Endothelial cell of umbilical vein (primary cell): ENCODE measurements around the gene WDR13. TPM values are rescaled to one million over a fixed set of nuclear protein-coding genes. Genes with fewer than 3 reads are reported as not detected.

Experiments used
- BruUV-seq: library from RNA; stranded (reverse); fragments of 400-500 nt; replicated peaks from 2 replicates; lab custom pipeline; 2021; lab: Mats Ljungman, UMichigan
- CTCF ChIA-PET: fragments of 300-600, 350-600 bp; sonication (Branson Sonifier 250); formaldehyde crosslinking; loops from one replicate; lab custom pipeline; 2021; ENCODE audit warnings: antibody characterized with exemption, inconsistent platforms; lab: Charles Lee
- POLR2A ChIA-PET: fragments of 300-600, 350-600 bp; sonication (Branson Sonifier 250); formaldehyde crosslinking; loops from one replicate; lab custom pipeline; 2021; ENCODE audit warnings: antibody characterized with exemption, inconsistent platforms; lab: Charles Lee
- DNase-seq: peaks from one replicate; pipeline ENCODE4 v3.0.0-alpha.2; 2011; ENCODE audit warnings: low read depth, low spot score
- FAIRE-seq: peaks from 2 replicates; lab custom pipeline; 2011; peaks lifted over from hg19 to GRCh38; lab: Jason Lieb, UNC
- H2AFZ ChIP-seq: 2 replicates; pipeline ENCODE4 v1.6.0; 2012; ENCODE audit warnings: low read depth, low read length, control low read depth, inconsistent platforms
- H3K27ac ChIP-seq: 2 replicates; pipeline ENCODE4 v1.5.1; 2011; ENCODE audit warnings: low read depth, mild to moderate bottlenecking, control low read depth, low read length, moderate library complexity; ENCODE audit not compliant: insufficient read depth
- H3K27me3 ChIP-seq, 2 experiments: 2 replicates each; pipeline versions ENCODE4 v1.6.0 to v1.6.1; 2011; ENCODE audit warnings: low read length in 2 of 2, mixed read lengths in 1 of 2; ENCODE audit not compliant: control insufficient read depth in 2 of 2, insufficient read depth in 2 of 2
- H3K36me3 ChIP-seq, 2 experiments: 2 replicates in 1 of 2; 3 replicates in 1 of 2; pipeline ENCODE4 v1.5.1; 2011; ENCODE audit warnings: low read length in 2 of 2, mild to moderate bottlenecking in 1 of 2, moderate library complexity in 1 of 2; ENCODE audit not compliant: control insufficient read depth in 2 of 2, insufficient read depth in 2 of 2; ENCODE audit errors: extremely low read depth in 1 of 2
- H3K4me1 ChIP-seq: 3 replicates; pipeline ENCODE4 v1.5.1; 2011; ENCODE audit warnings: mild to moderate bottlenecking, low read length; ENCODE audit not compliant: control insufficient read depth, insufficient read depth; ENCODE audit errors: extremely low read depth
- H3K4me2 ChIP-seq: 2 replicates; pipeline ENCODE4 v1.6.1; 2011; ENCODE audit warnings: low read length, control low read depth, mixed read lengths; ENCODE audit not compliant: insufficient read depth
- H3K4me3 ChIP-seq, 3 experiments: fragments of 200-600 bp in 1 of 3; sonication (generic), shearing (Covaris generic) in 1 of 3; replicated peaks in 1 of 3; 2 replicates each; pipeline ENCODE4 v1.5.1; 2011 to 2016; ENCODE audit warnings: control low read depth in 3 of 3, low read length in 3 of 3, mild to moderate bottlenecking in 2 of 3, inconsistent platforms in 1 of 3, low read depth in 1 of 3, moderate library complexity in 1 of 3; ENCODE audit not compliant: insufficient read depth in 1 of 3
- H3K79me2 ChIP-seq: 2 replicates; pipeline ENCODE4 v1.6.0; 2012; ENCODE audit warnings: low read length, inconsistent platforms; ENCODE audit not compliant: control insufficient read depth, insufficient read depth
- H3K9ac ChIP-seq: replicated peaks from 2 replicates; pipeline ENCODE3; 2011; ENCODE audit warnings: low read length, control low read depth; ENCODE audit not compliant: insufficient read depth; ENCODE audit errors: extremely low read depth
- H3K9me1 ChIP-seq: replicated peaks from 3 replicates; pipeline ENCODE4 v1.6.0; 2011; ENCODE audit warnings: mild to moderate bottlenecking, low read length; ENCODE audit not compliant: control insufficient read depth, insufficient read depth; ENCODE audit errors: extremely low read depth
- H3K9me3 ChIP-seq: replicated peaks from 2 replicates; pipeline ENCODE4 v1.5.1; 2012; ENCODE audit warnings: low read length, inconsistent platforms; ENCODE audit not compliant: control insufficient read depth, insufficient read depth
- H4K20me1 ChIP-seq: replicated peaks from 2 replicates; pipeline ENCODE3; 2011; ENCODE audit warnings: mild to moderate bottlenecking, low read length; ENCODE audit not compliant: control insufficient read depth, insufficient read depth; ENCODE audit errors: extremely low read depth
- CTCF ChIP-seq, 2 donors: IDR thresholded peaks; 1 replicate in 1 of 2; 2 replicates in 1 of 2; pipeline ENCODE4 v1.5.1; 2011; ENCODE audit warnings: low read length in 2 of 2, mild to moderate bottlenecking in 2 of 2, moderate library complexity in 2 of 2, control low read depth in 1 of 2, inconsistent platforms in 1 of 2, low read depth in 1 of 2; ENCODE audit not compliant: insufficient read depth in 1 of 2; ENCODE audit errors: extremely low read depth in 1 of 2
- FOS ChIP-seq: IDR thresholded peaks from 2 replicates; pipeline ENCODE4 v1.6.1; 2011; ENCODE audit warnings: mild to moderate bottlenecking, low read length, moderate library complexity, borderline replicate concordance; ENCODE audit not compliant: insufficient read depth
- GATA2 ChIP-seq: IDR thresholded peaks from 2 replicates; pipeline ENCODE4 v1.7.0; 2011; ENCODE audit warnings: low read depth, mild to moderate bottlenecking, moderate library complexity, mixed read lengths, low read length; ENCODE audit not compliant: insufficient read length, insufficient read depth
- MYC ChIP-seq: IDR thresholded peaks from one replicate; pipeline ENCODE4 v1.6.1; 2011; ENCODE audit warnings: mild to moderate bottlenecking, low read depth, low read length
- POLR2A ChIP-seq: IDR thresholded peaks from 2 replicates; pipeline ENCODE4 v1.6.1; 2012; ENCODE audit warnings: low read depth, mild to moderate bottlenecking, control low read depth, low read length
- dilution Hi-C: fragments of 300-500 bp; cut with MboI; formaldehyde crosslinking; loops from one replicate; pipeline ENCODE4 v1.15.0; 2019; ENCODE audit warnings: low sequenced_read_pairs; ENCODE audit not compliant: extremely low pct_ligation_motif_present
- intact Hi-C: fragments of 100-400 bp; cut with micrococcal nuclease; formaldehyde crosslinking; loops from one replicate; pipeline ENCODE4 v1.10.0; 2022
- polyA plus RNA-seq, 4 experiments: library from polyadenylated mRNA; depleted of rRNA in 3 of 4; stranded (reverse) in 3 of 4; unstranded in 1 of 4; fragments of >200 nt; gene quantifications; 2 replicates each; pipeline versions ENCODE4 v1.2.1 to v1.2.3, GENCODE V29; 2011 to 2012; ENCODE audit warnings: missing spikeins in 1 of 4
- total RNA-seq: library from RNA; stranded (reverse); gene quantifications from 2 replicates; pipeline ENCODE4 v1.2.3, GENCODE V29; 2021

WDR13 gene
- total and polyA plus RNA-seq, 2 donors (not counting 3 experiments of a cell fraction or from before 2014, with no cell fraction given) = 85.0 to 169 TPM

- Histone ChIP-seq H3K79me2 (no peaks in the 10 kb centered on the region), H3K9me1 (no peaks in the 10 kb centered on the region), H3K36me3 (no peaks in the 10 kb centered on the region), H3K4me3 (no peak overlapping the region), H3K27ac (no peak overlapping the region), H3K9ac (no peak overlapping the region), H4K20me1 (no peaks in the 10 kb centered on the region), H3K9me3 (no peaks in the 10 kb centered on the region), H2AFZ (no peak overlapping the region), H3K27me3 (no peaks in the 10 kb centered on the region), H3K4me1 (no peaks in the 10 kb centered on the region), H3K4me2 (no peak overlapping the region)
- FAIRE-seq (no peak), DNase-seq (no peak)
- ChIA-PET CTCF (no interaction called here), POLR2A (no interaction called here)
- no peak for TF ChIP-seq MYC
- no TSS peak for BruUV-seq
- intact Hi-C loops (no loop called here), dilution Hi-C loops (no loop called here)
Measured at GRCh38 chrX:48613502-48614160, 16.3 kb downstream of the WDR13 start.

- no peak overlapping the region for H3K27ac ChIP-seq
- no peak overlapping the region for H3K4me2 ChIP-seq
- no peak overlapping the region for H3K4me3 ChIP-seq
- H3K27me3 ChIP-seq = no peaks in the 10 kb centered on the region
- H2AFZ ChIP-seq = no peak overlapping the region
- FAIRE-seq (no peak), DNase-seq (no peak)
- H3K4me1 ChIP-seq = no peaks in the 10 kb centered on the region
- BruUV-seq = no TSS peak
- TF ChIP-seq FOS (no peak), POLR2A (no peak), MYC (no peak), CTCF (IDR thresholded peaks at IDR 0.05; ENCODE audit: extremely low read depth in 1 of 2, insufficient read depth in 1 of 2, low read depth in 1 of 2, low read length in 2 of 2) (no peak), GATA2 (no peak)
- intact Hi-C loops = no loop called here
- no peaks in the 10 kb centered on the region for H3K9me3 ChIP-seq
- CTCF ChIA-PET = interaction anchor here (1.3 kb wide), 1 partner anchor 9 kb away, joined by 4 read pairs; no protein-coding TSS in a partner anchor
- no peaks in the 10 kb centered on the region for H3K36me3 ChIP-seq
- dilution Hi-C loops = no loop called here
- H3K79me2 ChIP-seq = no peaks in the 10 kb centered on the region
- POLR2A ChIA-PET = no interaction called here
- no peak overlapping the region for H3K9ac ChIP-seq
- H4K20me1 ChIP-seq = no peaks in the 10 kb centered on the region
- no peaks in the 10 kb centered on the region for H3K9me1 ChIP-seq
Measured at GRCh38 chrX:48616576-48616975, 19.3 kb downstream of the WDR13 start.
